Mesodermal cell (in vitro differentiated cells): ENCODE results near the gene ZBTB46.

Experiments used
- H3K27ac ChIP-seq: 2 replicates; pipeline ENCODE4 v1.7.0; 2013; ENCODE audit warnings: mild to moderate bottlenecking, low read depth, low read length, moderate library complexity; ENCODE audit not compliant: severe bottlenecking
- H3K36me3 ChIP-seq: 2 replicates; pipeline ENCODE4 v1.7.1; 2013; ENCODE audit warnings: mild to moderate bottlenecking, low read length, moderate library complexity; ENCODE audit not compliant: control insufficient read depth, insufficient read depth
- H3K4me1 ChIP-seq: one replicate; pipeline ENCODE4 v1.7.1; 2013; ENCODE audit warnings: mild to moderate bottlenecking, low read length; ENCODE audit not compliant: insufficient read depth, control insufficient read depth, poor library complexity, severe bottlenecking
- H3K4me3 ChIP-seq: 2 replicates; pipeline ENCODE4 v1.7.0; 2013; ENCODE audit warnings: low read length, control low read depth, mild to moderate bottlenecking; ENCODE audit not compliant: insufficient read depth, poor library complexity, severe bottlenecking; ENCODE audit errors: extremely low read depth
- H3K9me3 ChIP-seq: 2 replicates; pipeline ENCODE4 v1.7.1; 2013; ENCODE audit warnings: mild to moderate bottlenecking, low read length, moderate library complexity; ENCODE audit not compliant: control insufficient read depth
- WGBS, 2 experiments: methylation state at CpG; one replicate each; pipeline ENCODE4 v1.1.5; 2013; ENCODE audit warnings: missing lambda C conversion rate in 2 of 2; ENCODE audit not compliant: insufficient coverage in 2 of 2; 5-methylcytosine and 5-hydroxymethylcytosine counted together

The ZBTB46 gene

DNA sequence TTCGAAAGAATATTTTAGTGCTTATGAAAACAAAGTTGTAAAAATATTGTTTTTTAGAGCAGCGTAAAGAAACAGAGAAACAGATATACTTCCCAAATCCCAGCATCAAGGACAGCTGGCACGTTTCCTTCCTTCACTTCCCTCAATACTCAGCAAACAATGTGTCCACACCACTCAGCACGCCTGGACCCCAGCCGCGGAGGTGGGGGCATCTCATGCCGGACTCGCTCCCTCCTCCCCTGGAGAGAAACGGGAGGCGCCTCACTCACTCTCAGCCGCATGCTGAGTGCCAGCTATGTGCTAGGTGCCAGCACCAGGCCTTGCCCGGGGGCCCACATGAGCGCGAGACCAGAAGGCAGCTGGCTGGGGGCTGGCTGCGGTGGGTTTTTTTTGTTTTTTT, 56.8 kb downstream of the ZBTB46 start:
- Histone ChIP-seq H3K27ac (no peak overlapping the region), H3K36me3 (peaks cover 30% of the 10 kb centered on the region), H3K9me3 (no peaks in the 10 kb centered on the region), H3K4me3 (no peak overlapping the region), H3K4me1 (peaks cover 27% of the 10 kb centered on the region)
- 94 to 96% methylated on average over 6 to 9 of the region's 15 CpGs for WGBS, 2 experiments

- Histone ChIP-seq H3K4me1 (peaks cover 25% of the 10 kb centered on the region), H3K4me3 (no peak overlapping the region), H3K36me3 (peaks cover 36% of the 10 kb centered on the region), H3K9me3 (no peaks in the 10 kb centered on the region), H3K27ac (no peak overlapping the region)
- WGBS, 2 experiments = 94 to 96% methylated on average over 29 to 30 of the region's 33 CpGs
Measured at GRCh38 chr20:63773571-63774241, 57.4 kb downstream of the ZBTB46 start.

DNA sequence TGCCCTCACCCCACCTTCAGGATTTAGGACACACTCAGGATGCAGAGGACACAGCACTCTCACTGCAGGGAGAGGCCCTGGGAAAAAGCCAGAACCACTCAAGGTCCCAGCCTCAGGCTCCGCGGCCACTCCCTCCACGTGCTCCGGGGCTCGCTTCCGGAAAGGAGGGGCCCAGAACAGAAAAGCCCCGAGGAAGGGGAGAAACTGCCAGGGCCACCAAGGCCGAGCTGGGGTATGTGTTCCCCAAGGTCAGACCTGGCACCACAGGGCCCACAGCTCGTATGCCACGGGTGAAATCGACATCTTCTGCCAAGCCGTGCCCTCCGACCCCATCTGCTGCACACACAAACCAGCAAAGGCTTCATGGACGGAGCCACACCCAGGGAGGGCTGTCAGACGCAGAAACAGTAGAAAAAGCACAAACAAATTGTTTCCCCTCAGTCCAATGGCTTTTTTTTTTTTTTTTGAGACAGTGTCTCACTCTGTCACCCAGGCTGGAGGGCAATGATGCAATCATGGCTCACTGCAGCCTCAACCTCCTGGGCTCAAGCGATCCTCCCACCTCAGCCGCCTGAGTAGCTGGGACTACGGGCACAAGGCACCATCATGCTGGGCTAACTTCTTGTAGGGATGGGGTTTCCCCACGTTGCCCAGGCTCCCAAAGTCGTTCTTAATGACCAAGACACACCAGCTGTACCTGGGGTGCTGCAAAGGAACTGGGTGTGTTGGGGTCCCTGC, 58.1 kb downstream of the ZBTB46 start:
- H3K9me3 ChIP-seq = no peaks in the 10 kb centered on the region
- no peak overlapping the region for H3K4me3 ChIP-seq
- peaks cover 18% of the 10 kb centered on the region for H3K4me1 ChIP-seq
- WGBS, 2 experiments = 90 to 92% methylated on average over 15 to 20 of the region's 20 CpGs
- H3K27ac ChIP-seq = no peak overlapping the region
- H3K36me3 ChIP-seq = peaks cover 44% of the 10 kb centered on the region

- Histone ChIP-seq H3K27ac (no peak overlapping the region), H3K36me3 (peaks cover 53% of the 10 kb centered on the region), H3K9me3 (no peaks in the 10 kb centered on the region), H3K4me1 (peaks cover 13% of the 10 kb centered on the region), H3K4me3 (no peak overlapping the region)
- WGBS, 2 experiments = 95% methylated on average over 33 to 41 of the region's 52 CpGs
Measured at GRCh38 chr20:63771046-63771707, 59.9 kb downstream of the ZBTB46 start.

GRCh38 chr20:63769891-63770474, 61.1 kb downstream of the ZBTB46 start:
- Histone ChIP-seq H3K27ac (no peak overlapping the region), H3K9me3 (no peaks in the 10 kb centered on the region), H3K4me1 (peaks cover 7% of the 10 kb centered on the region), H3K4me3 (no peak overlapping the region), H3K36me3 (peaks cover 59% of the 10 kb centered on the region)
- 95 to 98% methylated on average over 29 to 30 of the region's 31 CpGs for WGBS, 2 experiments

GRCh38 chr20:63768591-63769515, 62.2 kb downstream of the ZBTB46 start:
- Histone ChIP-seq H3K4me3 (no peak overlapping the region), H3K27ac (no peak overlapping the region), H3K36me3 (peaks cover 67% of the 10 kb centered on the region), H3K9me3 (no peaks in the 10 kb centered on the region), H3K4me1 (peaks cover 7% of the 10 kb centered on the region)
- WGBS, 2 experiments = 96 to 97% methylated on average over 20 to 25 of the region's 26 CpGs

- Histone ChIP-seq H3K4me3 (no peak overlapping the region), H3K27ac (no peak overlapping the region), H3K9me3 (no peaks in the 10 kb centered on the region), H3K36me3 (peaks cover 74% of the 10 kb centered on the region), H3K4me1 (no peaks in the 10 kb centered on the region)
- WGBS, 2 experiments = 91 to 93% methylated on average over 4 to 7 of the region's 7 CpGs
Measured at GRCh38 chr20:63767886-63768285, 63.2 kb downstream of the ZBTB46 start.

GRCh38 chr20:63767456-63767855, 63.6 kb downstream of the ZBTB46 start:
- Histone ChIP-seq H3K9me3 (no peaks in the 10 kb centered on the region), H3K27ac (no peak overlapping the region), H3K4me1 (no peaks in the 10 kb centered on the region), H3K4me3 (no peak overlapping the region), H3K36me3 (peaks cover 79% of the 10 kb centered on the region)
- 85 to 90% methylated on average over 12 to 18 of the region's 18 CpGs for WGBS, 2 experiments

DNA sequence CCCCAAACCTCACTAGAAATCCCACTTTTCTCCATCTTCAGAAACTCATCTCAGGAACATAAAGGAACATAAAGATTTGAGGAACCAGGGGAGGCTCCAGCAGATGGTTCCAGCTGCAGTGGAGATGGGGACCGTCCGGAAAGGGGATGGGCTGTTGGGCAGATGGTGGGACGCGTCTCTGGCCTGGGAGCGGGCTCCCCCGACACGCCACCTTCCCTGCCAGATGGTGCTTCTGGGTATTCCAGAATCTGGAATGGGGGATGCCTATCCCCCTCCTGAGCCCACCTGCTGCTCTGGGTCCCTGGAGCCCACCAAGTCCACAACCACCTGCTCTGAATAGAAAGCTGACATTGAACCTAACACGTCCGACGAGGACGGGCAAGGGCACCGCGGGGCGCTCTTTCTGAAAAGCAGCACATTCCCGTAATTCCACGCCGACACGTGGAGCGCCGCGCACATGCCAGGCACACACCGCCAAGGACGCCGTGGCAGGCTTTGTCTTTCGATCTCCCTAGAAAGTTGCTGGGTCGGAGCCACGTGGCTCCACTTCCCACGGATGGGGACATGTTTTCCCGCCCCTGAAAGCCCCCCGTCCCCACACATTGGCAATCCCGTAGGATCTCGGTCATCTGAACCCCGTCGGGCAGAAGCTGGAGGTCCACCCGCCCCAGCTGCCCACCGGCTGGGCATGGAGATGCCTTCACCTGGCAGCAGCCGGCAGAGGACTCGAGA, 64.2 kb downstream of the ZBTB46 start:
- Histone ChIP-seq H3K4me1 (no peaks in the 10 kb centered on the region), H3K4me3 (no peak overlapping the region), H3K9me3 (no peaks in the 10 kb centered on the region), H3K36me3 (peaks cover 81% of the 10 kb centered on the region), H3K27ac (no peak overlapping the region)
- 95 to 98% methylated on average over 38 of the region's 38 CpGs for WGBS, 2 experiments
